ENCODE data around the gene GDPD3. TPM values are rescaled to one million over a fixed set of nuclear protein-coding genes. Genes with fewer than 3 reads are reported as not detected.

Gene GDPD3
- total RNA-seq, 4 donors from 2014 or later = 13.4 to 41.2 (median 28.1) TPM

GRCh38 chr16:30087181-30087898 lies 26.0 kb downstream of the GDPD3 start:
- TF ChIP-seq POLR2A (IDR thresholded peaks at IDR 0.05) = no peak
- no peak for TF ChIP-seq CTCF (IDR thresholded peaks at IDR 0.05)
- no peaks in the 10 kb centered on the region for H3K27me3 ChIP-seq
- H3K4me3 ChIP-seq = no peak overlapping the region
- no peak for DNase-seq
- H3K36me3 ChIP-seq = peaks cover 21 to 50% (median 24%) of the 10 kb centered on the region in 3 donors
- peaks cover 29 to 64% (median 31%) of the 10 kb centered on the region in 3 donors for H3K4me1 ChIP-seq
- peak overlapping the region in 2 of 4 donors; percentile 29 to 34 for H3K27ac ChIP-seq
- 86 to 88% methylated on average over 10 to 11 of the region's 11 CpGs for WGBS, 2 donors
- intact Hi-C loops (cut with DNase I) = no loop called here
- H3K9me3 ChIP-seq = no peaks in the 10 kb centered on the region

GRCh38 chr16:30086291-30087140 lies 26.8 kb downstream of the GDPD3 start:
- DNase-seq = no peak
- Histone ChIP-seq H3K27ac (peak overlapping the region in 1 of 4 donors; percentile 52), H3K4me3 (no peak overlapping the region), H3K9me3 (no peaks in the 10 kb centered on the region), H3K4me1 (peaks cover 24 to 56% (median 26%) of the 10 kb centered on the region in 3 donors), H3K27me3 (no peaks in the 10 kb centered on the region), H3K36me3 (peaks cover 21 to 59% (median 32%) of the 10 kb centered on the region in 3 donors)
- WGBS, 2 donors = 70 to 88% methylated on average over 5 to 8 of the region's 27 CpGs
- TF ChIP-seq POLR2A (IDR thresholded peaks at IDR 0.05) (no peak), CTCF (IDR thresholded peaks at IDR 0.05) (no peak)
- intact Hi-C loops (cut with DNase I) = no loop called here

GRCh38 chr16:30085820-30086219 lies 27.5 kb downstream of the GDPD3 start:
- Histone ChIP-seq H3K36me3 (peaks cover 28 to 66% (median 39%) of the 10 kb centered on the region in 3 donors), H3K4me1 (peaks cover 17 to 49% (median 19%) of the 10 kb centered on the region in 3 donors), H3K27me3 (no peaks in the 10 kb centered on the region), H3K9me3 (no peaks in the 10 kb centered on the region), H3K4me3 (no peak overlapping the region), H3K27ac (peak overlapping the region in 2 of 4 donors; percentile 40 to 52)
- DNase-seq = no peak
- TF ChIP-seq CTCF (IDR thresholded peaks at IDR 0.05) = no peak
- no peak for TF ChIP-seq POLR2A (IDR thresholded peaks at IDR 0.05)
- intact Hi-C loops (cut with DNase I) = no loop called here
- 80 to 83% methylated on average over 1 of the region's 6 CpGs for WGBS, 2 donors

GRCh38 chr16:30085247-30085646 lies 28.1 kb downstream of the GDPD3 start:
- 68 to 71% methylated on average over 3 of the region's 3 CpGs for WGBS, 2 donors
- no peak for DNase-seq
- no peak for TF ChIP-seq POLR2A (IDR thresholded peaks at IDR 0.05)
- no peak for TF ChIP-seq CTCF (IDR thresholded peaks at IDR 0.05)
- intact Hi-C loops (cut with DNase I) = no loop called here
- peaks cover 11 to 43% (median 13%) of the 10 kb centered on the region in 3 donors for H3K4me1 ChIP-seq
- peak overlapping the region in 2 of 4 donors; percentile 40 to 52 for H3K27ac ChIP-seq
- no peak overlapping the region for H3K4me3 ChIP-seq
- H3K27me3 ChIP-seq = no peaks in the 10 kb centered on the region
- H3K36me3 ChIP-seq = peaks cover 30 to 71% (median 42%) of the 10 kb centered on the region in 3 donors
- no peaks in the 10 kb centered on the region for H3K9me3 ChIP-seq

- intact Hi-C loops (cut with DNase I) = no loop called here
- H3K4me1 ChIP-seq = peaks cover 9 to 39% (median 10%) of the 10 kb centered on the region in 3 donors
- no peaks in the 10 kb centered on the region for H3K27me3 ChIP-seq
- no peak for DNase-seq
- peaks cover 30 to 76% (median 42%) of the 10 kb centered on the region in 3 donors for H3K36me3 ChIP-seq
- 32 to 80% methylated on average over 1 to 3 of the region's 17 CpGs for WGBS, 2 donors
- no peak for TF ChIP-seq POLR2A (IDR thresholded peaks at IDR 0.05)
- TF ChIP-seq CTCF (IDR thresholded peaks at IDR 0.05) = no peak
- no peak overlapping the region for H3K4me3 ChIP-seq
- no peaks in the 10 kb centered on the region for H3K9me3 ChIP-seq
- H3K27ac ChIP-seq = peak overlapping the region in 2 of 4 donors; percentile 52 to 62
These were observed 28.5 kb downstream of the GDPD3 start for GRCh38 chr16:30084816-30085159.
